Activated naive CD4-positive, alpha-beta T cell treated with anti-CD3 and anti-CD28 coated beads, Interleukin-2, amount 50 U/mL, for 24 hours (primary cell): ENCODE data around the gene CAPN5.

Source experiments
- H3K27ac Mint-ChIP-seq: one replicate; pipeline ENCODE4 v1.8.0; 2021; ENCODE audit warnings: mild to moderate bottlenecking, mixed read lengths
- H3K27me3 Mint-ChIP-seq: one replicate; pipeline ENCODE4 v1.8.0; 2021; ENCODE audit warnings: mixed read lengths
- H3K36me3 Mint-ChIP-seq: one replicate; pipeline ENCODE4 v1.8.0; 2021; ENCODE audit warnings: mixed read lengths
- H3K4me1 Mint-ChIP-seq: one replicate; pipeline ENCODE4 v1.8.0; 2021; ENCODE audit warnings: mixed read lengths
- H3K4me3 Mint-ChIP-seq: one replicate; pipeline ENCODE4 v1.8.0; 2021; ENCODE audit warnings: mild to moderate bottlenecking, mixed read lengths
- H3K9me3 Mint-ChIP-seq: one replicate; pipeline ENCODE4 v1.8.0; 2021; ENCODE audit warnings: mixed read lengths

CAPN5 gene

DNA sequence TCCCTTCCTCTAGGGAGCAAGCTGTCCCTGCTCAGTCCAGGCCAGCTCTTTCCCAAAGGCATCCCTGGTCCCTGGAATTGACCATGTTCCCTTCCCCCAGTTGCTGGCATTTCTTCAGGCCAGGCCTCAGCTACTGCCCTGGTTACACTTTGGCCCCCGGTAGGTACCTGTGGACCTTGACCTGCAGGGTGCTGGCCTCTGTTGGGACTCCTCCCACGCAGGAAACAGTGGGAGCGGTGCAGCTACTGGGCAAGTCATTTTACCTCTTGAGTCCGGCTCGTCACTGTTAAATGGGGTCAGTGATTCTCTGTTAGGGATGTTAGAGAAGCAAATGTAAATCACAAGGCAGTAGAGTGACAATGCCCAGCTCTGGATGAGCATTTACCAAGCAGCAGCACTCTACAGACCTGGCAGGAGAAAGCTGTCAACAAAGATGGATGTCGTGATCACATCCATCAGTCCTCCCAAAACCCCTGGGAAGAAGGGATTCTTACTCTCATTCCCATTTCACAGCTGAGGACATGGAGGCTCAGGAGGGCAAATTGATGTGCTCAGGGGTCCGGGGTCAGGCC is 78.2 kb downstream of the CAPN5 start:
- Mint-ChIP-seq H3K27ac (no peak overlapping the region), H3K4me3 (no peak overlapping the region), H3K9me3 (no peaks in the 10 kb centered on the region), H3K27me3 (no peaks in the 10 kb centered on the region), H3K36me3 (no peaks in the 10 kb centered on the region), H3K4me1 (peaks cover 9% of the 10 kb centered on the region)

DNA sequence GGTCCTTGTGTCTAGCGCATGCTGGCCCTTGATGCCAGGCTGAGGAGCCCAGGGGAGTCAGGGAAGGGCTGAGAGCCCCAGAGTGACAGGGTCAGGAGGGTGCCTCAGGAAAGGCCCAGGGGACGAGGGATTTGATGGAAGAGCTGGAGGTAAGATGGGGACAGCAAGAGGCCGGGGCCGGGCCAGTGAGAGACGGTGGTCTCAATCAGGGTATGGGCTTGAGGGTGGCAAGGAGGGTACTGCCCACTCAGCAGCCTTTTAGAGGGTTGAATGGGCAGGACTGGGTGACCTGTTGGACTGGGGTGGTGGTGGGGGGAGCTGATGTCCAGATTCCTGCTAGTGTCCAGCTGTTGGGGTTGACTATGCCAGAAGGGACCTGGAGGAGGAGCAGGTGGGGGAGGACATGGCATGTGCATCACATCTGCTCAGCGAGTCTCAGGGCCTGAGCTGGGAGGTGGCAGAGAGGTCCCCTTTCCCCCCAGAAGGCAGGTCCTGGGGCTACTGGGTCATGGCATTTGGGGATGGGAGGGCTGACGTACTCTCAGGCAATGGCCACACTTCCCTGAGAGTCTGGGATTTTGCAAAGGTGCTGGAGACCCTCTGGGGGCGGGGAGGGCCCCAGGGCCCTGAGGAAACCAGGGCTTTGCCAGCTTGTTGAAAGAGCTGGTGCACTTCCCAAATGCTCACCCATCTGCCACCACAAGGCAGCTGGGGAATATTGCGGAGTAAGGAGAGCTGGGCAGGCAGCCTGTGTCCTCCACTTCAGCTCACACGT is 79.7 kb downstream of the CAPN5 start:
- Mint-ChIP-seq H3K9me3 (no peaks in the 10 kb centered on the region), H3K4me3 (no peak overlapping the region), H3K4me1 (peaks cover 12% of the 10 kb centered on the region), H3K27me3 (no peaks in the 10 kb centered on the region), H3K27ac (no peak overlapping the region), H3K36me3 (no peaks in the 10 kb centered on the region)

DNA sequence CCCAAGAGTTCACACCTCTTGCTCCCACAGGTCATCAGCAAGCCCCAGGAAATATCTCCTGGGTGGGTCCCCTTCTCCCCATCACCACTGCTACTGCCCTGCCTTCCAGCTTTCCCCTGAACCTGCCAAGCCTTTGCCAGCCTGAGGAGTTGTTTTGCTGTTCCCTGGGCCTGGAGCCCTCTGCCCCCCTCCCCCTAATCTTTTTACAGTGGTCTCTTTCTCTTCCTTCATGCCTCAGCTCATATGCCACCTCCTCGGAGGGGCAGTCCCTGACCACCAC is 80.2 kb downstream of the CAPN5 start:
- Mint-ChIP-seq H3K27me3 (no peaks in the 10 kb centered on the region), H3K4me1 (peaks cover 15% of the 10 kb centered on the region), H3K9me3 (no peaks in the 10 kb centered on the region), H3K36me3 (no peaks in the 10 kb centered on the region), H3K4me3 (no peak overlapping the region), H3K27ac (no peak overlapping the region)

DNA sequence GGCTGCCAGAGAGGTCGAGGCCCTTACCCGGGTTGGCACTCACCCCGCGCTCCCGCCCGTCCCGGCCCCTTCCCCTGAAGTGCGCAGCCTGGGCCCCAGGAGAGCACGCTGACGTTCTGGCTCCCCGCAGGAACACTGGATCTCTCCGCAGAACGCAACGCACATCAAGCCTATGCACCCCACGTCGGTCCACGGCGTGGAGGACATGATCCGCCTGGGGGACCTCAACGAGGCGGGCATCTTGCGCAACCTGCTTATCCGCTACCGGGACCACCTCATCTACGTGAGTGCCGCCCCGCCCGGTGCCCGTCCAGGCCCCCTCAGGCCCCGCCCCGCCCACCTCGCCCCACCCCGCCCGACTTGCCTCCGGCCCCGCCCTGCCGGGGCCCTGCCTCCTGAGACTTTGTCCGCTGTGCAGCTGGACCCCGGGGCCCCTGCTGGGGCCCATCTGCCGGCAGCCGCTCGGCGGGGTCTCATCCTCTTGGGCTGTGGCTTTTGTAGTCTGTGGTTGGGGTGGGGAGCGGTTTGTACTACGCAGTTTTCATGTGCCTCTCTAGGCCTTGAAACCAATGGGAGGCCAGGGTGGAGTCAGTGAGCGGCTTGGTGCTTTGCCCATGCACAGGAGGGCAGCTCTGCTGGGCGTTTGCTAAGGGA is 81.0 kb downstream of the CAPN5 start:
- H3K4me1 Mint-ChIP-seq, result peaks cover 21% of the 10 kb centered on the region
- no peaks in the 10 kb centered on the region for H3K27me3 Mint-ChIP-seq
- peak overlapping the region; percentile 46 for H3K4me3 Mint-ChIP-seq
- no peak overlapping the region for H3K27ac Mint-ChIP-seq
- no peaks in the 10 kb centered on the region for H3K9me3 Mint-ChIP-seq
- H3K36me3 Mint-ChIP-seq, result no peaks in the 10 kb centered on the region

DNA sequence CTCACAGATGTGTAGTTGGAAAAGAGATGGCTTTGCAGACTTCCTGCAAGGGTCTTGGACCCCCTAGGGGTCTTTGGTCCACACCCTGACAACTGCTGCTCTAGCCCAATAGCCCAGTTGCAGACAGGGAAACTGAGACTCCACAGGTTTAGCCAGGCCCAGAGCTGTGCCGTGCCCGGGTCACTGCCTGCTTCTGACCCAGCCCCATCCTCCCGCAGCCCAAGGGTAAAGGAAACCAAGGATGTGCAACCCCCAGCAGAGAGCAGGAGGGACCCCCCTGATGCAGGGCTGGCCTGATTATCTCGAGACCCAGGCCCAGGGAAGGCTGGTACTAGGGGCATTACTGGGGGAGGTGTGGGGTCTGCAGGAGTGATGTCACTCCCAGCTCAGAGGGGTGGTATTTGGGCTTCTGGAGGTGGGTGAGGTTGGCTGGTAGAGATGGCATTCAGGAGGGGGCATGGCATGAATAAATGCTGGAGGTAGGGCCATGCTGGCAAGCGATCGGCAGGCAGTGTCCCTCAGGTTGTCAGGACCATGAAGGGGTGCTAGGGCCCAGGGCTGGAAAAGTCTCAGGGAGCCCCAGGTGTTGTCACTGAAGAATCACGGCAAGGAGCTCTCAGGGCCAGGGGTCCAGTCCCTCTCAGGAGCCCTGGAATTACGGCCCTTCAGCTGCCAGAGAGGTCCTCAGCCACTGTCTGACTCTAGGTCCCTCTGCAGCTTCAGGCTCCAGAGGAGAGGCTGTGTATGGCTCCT is 82.4 kb downstream of the CAPN5 start:
- H3K27me3 Mint-ChIP-seq, result no peaks in the 10 kb centered on the region
- no peaks in the 10 kb centered on the region for H3K36me3 Mint-ChIP-seq
- H3K4me3 Mint-ChIP-seq, result no peak overlapping the region
- peaks cover 26% of the 10 kb centered on the region for H3K4me1 Mint-ChIP-seq
- no peak overlapping the region for H3K27ac Mint-ChIP-seq
- H3K9me3 Mint-ChIP-seq, result no peaks in the 10 kb centered on the region

DNA sequence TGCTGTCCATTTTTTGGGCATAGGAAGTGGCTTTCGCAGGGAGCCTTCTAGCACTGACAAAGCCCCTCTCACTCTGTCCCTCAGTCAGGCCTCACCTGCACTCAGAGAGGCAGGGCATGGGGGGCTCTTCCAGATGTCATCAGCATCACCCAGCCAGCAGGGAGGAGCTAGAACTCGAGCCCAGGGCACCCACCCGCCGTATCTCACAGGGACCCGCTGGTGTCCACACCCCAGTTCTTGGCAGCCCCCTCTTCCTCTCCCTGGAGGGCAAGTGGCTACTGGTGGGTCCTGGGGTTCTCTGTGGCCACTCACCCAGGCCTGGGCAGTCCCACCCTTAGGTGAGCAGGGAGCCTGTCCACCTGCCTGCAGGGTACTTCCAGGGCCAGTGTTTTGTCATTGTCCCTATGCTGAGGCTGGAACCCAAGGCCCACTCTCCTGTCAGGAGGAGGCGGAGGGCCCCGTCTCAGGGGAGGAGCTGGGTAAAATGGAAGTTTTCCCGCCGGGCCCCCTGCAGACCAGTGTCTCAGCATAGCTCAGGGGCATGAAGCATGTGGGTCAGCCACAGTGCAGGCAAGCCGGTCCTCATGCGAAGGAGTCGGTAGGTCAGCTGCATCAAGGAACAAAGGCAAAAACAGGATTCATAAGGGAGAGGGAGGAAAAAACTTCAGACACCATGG is 83.1 kb downstream of the CAPN5 start:
- Mint-ChIP-seq H3K4me1 (peaks cover 26% of the 10 kb centered on the region), H3K27ac (peak overlapping the region; percentile 68), H3K36me3 (no peaks in the 10 kb centered on the region), H3K4me3 (no peak overlapping the region), H3K9me3 (no peaks in the 10 kb centered on the region), H3K27me3 (no peaks in the 10 kb centered on the region)

DNA sequence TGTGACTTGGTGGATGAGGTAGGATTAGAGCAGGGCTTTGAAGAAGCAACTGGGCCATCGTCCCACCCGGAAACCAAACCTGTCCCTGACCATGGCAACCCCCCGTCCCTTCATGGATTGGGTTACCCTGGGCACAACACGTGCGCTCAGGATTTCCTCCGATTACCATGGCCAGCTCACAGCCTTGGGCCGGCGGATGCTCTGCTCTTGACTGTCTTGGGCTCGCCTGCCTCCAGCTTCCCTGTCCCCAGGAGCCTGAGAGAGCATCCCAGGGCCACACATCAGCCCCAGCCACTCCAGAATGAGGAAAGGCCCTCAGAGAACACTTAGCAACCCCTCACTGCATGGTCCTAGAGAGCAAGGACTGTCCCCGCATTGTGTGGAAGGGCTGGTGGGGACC is 84.1 kb downstream of the CAPN5 start:
- Mint-ChIP-seq H3K27me3 (no peaks in the 10 kb centered on the region), H3K27ac (no peak overlapping the region), H3K4me1 (peaks cover 26% of the 10 kb centered on the region)

DNA sequence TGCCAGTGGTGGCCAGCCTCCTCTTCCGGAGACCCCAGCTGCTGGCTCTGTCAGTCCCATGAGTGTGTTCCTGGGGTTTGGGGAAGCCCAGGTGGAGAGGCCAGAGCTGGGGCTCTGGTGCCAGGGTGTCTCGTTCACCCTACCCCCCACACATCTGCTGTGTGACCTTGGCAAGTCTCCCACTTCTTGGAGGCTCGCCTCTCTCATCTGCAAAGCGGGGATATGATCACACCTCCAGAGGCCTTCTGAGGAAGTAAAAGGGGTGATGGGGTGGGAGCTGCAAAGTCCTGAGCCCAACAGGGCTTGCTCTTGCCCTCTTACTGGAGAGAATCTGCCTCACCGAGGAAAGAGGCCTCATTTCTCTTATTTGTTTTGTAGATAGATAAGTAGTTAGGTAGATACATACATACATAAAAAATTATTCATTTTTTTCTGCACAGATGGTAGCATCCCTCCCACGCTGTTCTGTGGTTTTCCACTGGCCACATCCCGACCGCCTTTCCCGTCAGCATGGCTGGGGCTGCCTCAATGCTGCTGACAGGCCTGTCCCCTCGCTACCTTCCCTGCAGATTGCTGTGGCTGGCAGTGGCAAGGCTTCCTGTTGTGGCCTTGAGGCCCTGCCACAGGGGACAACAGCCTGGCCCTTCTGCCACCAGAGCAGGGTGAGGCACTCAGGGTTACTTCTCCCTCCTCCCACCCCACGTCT is 85.2 kb downstream of the CAPN5 start:
- H3K9me3 Mint-ChIP-seq, result no peaks in the 10 kb centered on the region
- H3K27ac Mint-ChIP-seq, result no peak overlapping the region
- no peaks in the 10 kb centered on the region for H3K27me3 Mint-ChIP-seq
- H3K4me1 Mint-ChIP-seq, result peaks cover 26% of the 10 kb centered on the region
- H3K4me3 Mint-ChIP-seq, result no peak overlapping the region
- H3K36me3 Mint-ChIP-seq, result no peaks in the 10 kb centered on the region

More for the DNA sequence above, 84.1 kb downstream of the CAPN5 start:
- Mint-ChIP-seq H3K4me3 (no peak overlapping the region), H3K36me3 (no peaks in the 10 kb centered on the region), H3K9me3 (no peaks in the 10 kb centered on the region)

DNA sequence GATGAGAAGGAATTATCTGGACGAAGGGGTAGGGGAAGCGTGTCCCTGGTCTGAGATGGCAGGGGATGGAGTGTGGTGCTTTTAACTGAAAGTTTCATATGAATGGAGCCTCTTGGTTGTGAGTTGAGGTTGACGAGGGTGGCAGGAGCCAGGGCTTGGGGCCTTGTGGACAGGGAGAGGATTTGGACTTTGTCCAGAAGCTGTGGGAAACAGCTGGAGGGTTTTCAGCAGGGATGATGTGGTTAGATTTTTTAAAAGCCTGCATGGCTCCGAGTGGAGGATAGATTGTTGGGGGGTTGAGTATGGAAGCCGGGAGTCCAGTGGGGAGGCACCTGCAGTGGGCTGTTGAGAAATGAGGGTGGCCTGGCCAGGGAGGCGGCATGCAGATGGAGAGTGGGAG is 86.1 kb downstream of the CAPN5 start:
- Mint-ChIP-seq H3K27ac (no peak overlapping the region), H3K4me3 (no peak overlapping the region), H3K9me3 (no peaks in the 10 kb centered on the region), H3K27me3 (no peaks in the 10 kb centered on the region), H3K36me3 (no peaks in the 10 kb centered on the region), H3K4me1 (peaks cover 26% of the 10 kb centered on the region)

DNA sequence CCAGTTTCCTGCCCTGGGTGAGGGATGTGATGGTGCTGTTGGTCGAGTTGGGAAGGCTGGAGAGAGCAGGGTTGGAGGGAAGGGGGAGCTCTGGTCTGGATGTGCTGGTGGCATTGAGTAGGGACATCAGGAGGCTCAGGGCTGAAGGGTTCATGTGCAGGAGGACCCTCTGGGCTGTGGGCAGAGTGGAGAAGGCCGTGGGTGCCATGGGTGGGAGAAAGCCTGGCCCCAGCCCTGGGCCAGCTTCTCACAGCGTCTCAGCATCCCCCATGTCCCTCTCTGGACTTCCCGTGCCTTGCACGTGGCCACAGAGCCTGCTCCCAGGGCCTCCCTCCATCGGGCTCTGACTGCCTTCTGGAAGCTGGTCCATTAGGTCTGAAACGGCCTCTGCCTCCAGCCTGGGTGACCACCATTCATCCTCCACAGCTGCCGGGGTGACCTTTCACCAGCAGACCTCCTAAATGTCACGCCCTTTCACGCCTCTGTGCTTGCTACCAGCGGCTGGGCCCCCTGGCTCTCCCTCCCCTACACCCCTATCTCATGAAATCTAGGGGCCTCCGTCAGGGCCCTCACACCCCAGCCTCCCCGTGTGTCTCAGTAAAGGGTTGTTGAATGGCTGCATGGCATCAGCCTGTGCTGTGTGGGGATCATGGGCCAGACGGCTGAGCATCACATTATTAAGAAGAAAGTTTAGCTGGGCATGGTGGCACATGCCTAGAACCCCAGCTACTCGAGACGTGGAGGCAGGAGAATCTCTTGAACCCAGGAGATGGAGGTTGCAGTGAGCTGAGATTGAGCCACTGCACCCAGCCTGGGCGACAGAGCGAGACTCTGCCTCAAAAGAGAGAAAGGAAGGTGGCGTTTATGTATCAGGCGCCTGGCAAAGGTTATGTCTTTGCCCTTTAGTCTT is 86.8 kb downstream of the CAPN5 start:
- H3K27ac Mint-ChIP-seq, result no peak overlapping the region
- H3K9me3 Mint-ChIP-seq, result no peaks in the 10 kb centered on the region
- H3K4me3 Mint-ChIP-seq, result no peak overlapping the region
- H3K27me3 Mint-ChIP-seq, result no peaks in the 10 kb centered on the region
- no peaks in the 10 kb centered on the region for H3K36me3 Mint-ChIP-seq
- H3K4me1 Mint-ChIP-seq, result peaks cover 20% of the 10 kb centered on the region

DNA sequence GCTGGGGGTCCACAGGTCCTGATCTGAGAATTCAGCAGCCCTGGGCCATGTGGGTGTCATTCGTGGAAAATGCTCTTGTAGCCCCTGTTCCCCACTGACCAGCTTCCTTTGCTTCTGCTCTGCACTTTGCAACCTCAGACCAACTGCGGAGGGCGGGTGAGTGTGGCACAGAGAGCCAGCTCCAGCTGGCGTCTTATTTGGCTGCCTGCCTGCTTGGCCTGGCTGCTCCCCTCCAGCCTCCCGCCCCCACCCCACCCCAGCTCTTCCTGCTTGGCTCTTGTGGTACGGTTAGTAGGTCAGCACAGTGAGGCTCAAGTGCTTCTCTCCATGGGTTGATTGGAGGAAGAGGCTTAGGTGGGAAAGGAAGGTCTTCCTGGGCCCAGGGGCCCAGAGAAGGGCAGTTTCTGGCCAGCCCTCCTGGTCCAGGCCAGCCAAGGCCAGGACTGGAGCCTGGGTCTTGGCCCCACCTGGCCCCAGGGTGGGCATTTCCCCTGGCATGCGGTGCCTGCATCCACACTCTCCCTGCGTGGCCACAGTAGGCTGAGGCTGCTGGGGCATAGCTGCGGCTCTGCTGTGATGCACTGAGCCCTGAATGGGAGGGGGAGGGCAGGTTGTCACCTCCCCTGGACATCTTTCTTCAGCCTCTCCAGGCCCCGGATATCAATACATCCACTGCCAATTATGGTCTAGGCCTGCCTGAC is 87.8 kb downstream of the CAPN5 start:
- H3K36me3 Mint-ChIP-seq, result no peaks in the 10 kb centered on the region
- H3K27me3 Mint-ChIP-seq, result no peaks in the 10 kb centered on the region
- H3K4me1 Mint-ChIP-seq, result peaks cover 20% of the 10 kb centered on the region
- H3K9me3 Mint-ChIP-seq, result no peaks in the 10 kb centered on the region
- H3K4me3 Mint-ChIP-seq, result no peak overlapping the region
- H3K27ac Mint-ChIP-seq, result no peak overlapping the region

DNA sequence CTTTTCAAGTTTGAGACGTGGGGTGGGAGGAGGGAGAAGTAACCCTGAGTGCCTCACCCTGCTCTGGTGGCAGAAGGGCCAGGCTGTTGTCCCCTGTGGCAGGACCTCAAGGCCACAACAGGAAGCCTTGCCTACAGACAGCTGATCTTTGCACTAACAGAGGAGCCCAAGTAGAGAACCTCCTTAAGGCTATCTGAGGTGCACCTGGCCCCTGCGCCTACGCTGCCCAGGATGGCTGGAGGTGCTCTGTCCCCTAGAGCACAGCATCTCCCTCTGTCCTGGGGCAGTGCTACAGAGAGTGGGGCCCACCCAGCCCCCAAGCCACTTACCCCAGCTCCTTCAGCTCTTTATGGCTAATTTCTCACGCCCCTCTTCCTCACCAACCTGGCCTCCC is 88.3 kb downstream of the CAPN5 start:
- H3K4me3 Mint-ChIP-seq, result no peak overlapping the region
- H3K27ac Mint-ChIP-seq, result no peak overlapping the region
- H3K36me3 Mint-ChIP-seq, result no peaks in the 10 kb centered on the region
- no peaks in the 10 kb centered on the region for H3K9me3 Mint-ChIP-seq
- H3K4me1 Mint-ChIP-seq, result peaks cover 20% of the 10 kb centered on the region
- no peaks in the 10 kb centered on the region for H3K27me3 Mint-ChIP-seq

DNA sequence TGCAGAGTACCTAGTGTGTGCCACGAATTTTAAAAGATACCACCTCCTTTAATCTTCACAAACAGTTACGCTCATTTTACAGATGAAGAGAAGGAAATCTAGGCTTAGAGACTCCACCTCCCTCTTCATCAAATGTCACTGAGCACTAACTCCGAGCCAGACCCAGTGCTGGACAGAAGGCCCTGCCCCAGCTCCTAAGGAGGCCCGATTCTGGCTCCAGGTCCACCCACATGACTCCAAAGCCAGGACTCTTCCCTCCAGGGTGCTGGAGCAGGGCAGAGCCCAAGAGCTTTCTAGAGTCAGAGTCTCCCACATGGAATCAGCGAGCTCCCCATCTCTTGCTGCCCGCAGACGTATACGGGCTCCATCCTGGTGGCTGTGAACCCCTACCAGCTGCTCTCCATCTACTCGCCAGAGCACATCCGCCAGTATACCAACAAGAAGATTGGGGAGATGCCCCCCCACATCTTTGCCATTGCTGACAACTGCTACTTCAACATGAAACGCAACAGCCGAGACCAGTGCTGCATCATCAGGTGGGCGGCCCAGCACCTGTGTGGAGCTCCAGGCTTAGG is 88.9 kb downstream of the CAPN5 start:
- Mint-ChIP-seq H3K36me3 (no peaks in the 10 kb centered on the region), H3K4me1 (peaks cover 20% of the 10 kb centered on the region), H3K9me3 (no peaks in the 10 kb centered on the region), H3K27me3 (no peaks in the 10 kb centered on the region), H3K4me3 (no peak overlapping the region), H3K27ac (no peak overlapping the region)
